Neutrophil (primary cell): Measurements from ENCODE around the gene SLC16A13.

Experiments
- H3K27ac ChIP-seq: fragments of 200-600 bp; sonication (generic); 2 replicates; pipeline ENCODE4 v1.5.1; 2016; ENCODE audit warnings: mild to moderate bottlenecking, moderate library complexity
- H3K27me3 ChIP-seq: fragments of 200-600 bp; sonication (generic); 2 replicates; pipeline ENCODE4 v1.6.0; 2016; ENCODE audit warnings: mild to moderate bottlenecking
- H3K36me3 ChIP-seq: fragments of 200-600 bp; sonication (generic); 2 replicates; pipeline ENCODE4 v1.5.1; 2017
- H3K4me1 ChIP-seq, 2 experiments: fragments of 200-600 bp in 1 of 2; sonication (generic) in 1 of 2; 1 replicate in 1 of 2; 2 replicates in 1 of 2; pipeline versions ENCODE4 v1.5.1 to v1.6.1; 2013 to 2016; ENCODE audit warnings: low read depth in 1 of 2, low read length in 1 of 2, mild to moderate bottlenecking in 1 of 2, moderate library complexity in 1 of 2; ENCODE audit not compliant: control insufficient read depth in 1 of 2, insufficient read depth in 1 of 2
- H3K4me3 ChIP-seq, 2 experiments: fragments of 200-600 bp in 1 of 2; sonication (generic) in 1 of 2; 1 replicate in 1 of 2; 2 replicates in 1 of 2; pipeline ENCODE4 v1.5.1; 2013 to 2016; ENCODE audit warnings: low read depth in 1 of 2, low read length in 1 of 2, mild to moderate bottlenecking in 1 of 2, moderate library complexity in 1 of 2
- H3K9me3 ChIP-seq: fragments of 200-600 bp; sonication (generic); 2 replicates; pipeline ENCODE4 v1.5.1; 2016
- TF ChIP-seq, protein P1 (sequence below): fragments of 200-600 bp; sonication (generic); IDR thresholded peaks from 2 replicates; pipeline ENCODE4 v1.5.1; 2016; ENCODE audit warnings: antibody characterized with exemption

SLC16A13 gene

DNA sequence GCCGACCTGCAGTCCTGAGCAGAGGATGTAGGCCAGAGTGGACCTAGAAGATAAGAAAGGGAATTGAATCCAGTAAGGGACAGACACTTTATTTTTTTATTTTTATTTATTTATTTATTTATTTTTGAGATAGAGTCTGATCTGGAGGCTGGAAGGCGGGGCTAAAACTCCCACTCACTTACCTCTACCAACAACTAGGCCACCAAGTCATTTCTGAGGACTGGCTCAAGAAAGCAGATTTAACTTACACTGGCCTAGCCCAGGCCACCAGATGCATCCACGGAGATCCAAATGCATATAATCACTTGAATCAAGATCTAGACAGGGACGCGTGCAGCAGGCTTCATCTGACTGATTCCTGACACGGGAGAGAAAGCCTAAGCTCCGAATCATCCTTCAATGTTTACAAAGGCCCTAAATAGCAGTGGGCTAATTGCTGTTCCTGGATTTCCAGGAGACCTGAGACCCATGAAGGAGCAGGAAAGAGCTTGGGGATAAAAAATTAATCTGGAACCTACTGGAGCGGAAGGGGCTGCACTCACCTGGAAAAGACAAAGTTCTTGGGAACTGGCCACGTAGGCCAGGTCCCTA lies 41.1 kb upstream of the SLC16A13 start:
- no peak overlapping the region for H3K27ac ChIP-seq
- peaks cover 38% of the 10 kb centered on the region for H3K36me3 ChIP-seq
- H3K9me3 ChIP-seq, result no peaks in the 10 kb centered on the region
- H3K4me3 ChIP-seq, result no peak overlapping the region
- no peaks in the 10 kb centered on the region for H3K27me3 ChIP-seq
- peaks cover 0 to 7% of the 10 kb centered on the region in 2 experiments for H3K4me1 ChIP-seq
- TF ChIP-seq, protein P1, sequence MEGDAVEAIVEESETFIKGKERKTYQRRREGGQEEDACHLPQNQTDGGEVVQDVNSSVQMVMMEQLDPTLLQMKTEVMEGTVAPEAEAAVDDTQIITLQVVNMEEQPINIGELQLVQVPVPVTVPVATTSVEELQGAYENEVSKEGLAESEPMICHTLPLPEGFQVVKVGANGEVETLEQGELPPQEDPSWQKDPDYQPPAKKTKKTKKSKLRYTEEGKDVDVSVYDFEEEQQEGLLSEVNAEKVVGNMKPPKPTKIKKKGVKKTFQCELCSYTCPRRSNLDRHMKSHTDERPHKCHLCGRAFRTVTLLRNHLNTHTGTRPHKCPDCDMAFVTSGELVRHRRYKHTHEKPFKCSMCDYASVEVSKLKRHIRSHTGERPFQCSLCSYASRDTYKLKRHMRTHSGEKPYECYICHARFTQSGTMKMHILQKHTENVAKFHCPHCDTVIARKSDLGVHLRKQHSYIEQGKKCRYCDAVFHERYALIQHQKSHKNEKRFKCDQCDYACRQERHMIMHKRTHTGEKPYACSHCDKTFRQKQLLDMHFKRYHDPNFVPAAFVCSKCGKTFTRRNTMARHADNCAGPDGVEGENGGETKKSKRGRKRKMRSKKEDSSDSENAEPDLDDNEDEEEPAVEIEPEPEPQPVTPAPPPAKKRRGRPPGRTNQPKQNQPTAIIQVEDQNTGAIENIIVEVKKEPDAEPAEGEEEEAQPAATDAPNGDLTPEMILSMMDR, result no peak

DNA sequence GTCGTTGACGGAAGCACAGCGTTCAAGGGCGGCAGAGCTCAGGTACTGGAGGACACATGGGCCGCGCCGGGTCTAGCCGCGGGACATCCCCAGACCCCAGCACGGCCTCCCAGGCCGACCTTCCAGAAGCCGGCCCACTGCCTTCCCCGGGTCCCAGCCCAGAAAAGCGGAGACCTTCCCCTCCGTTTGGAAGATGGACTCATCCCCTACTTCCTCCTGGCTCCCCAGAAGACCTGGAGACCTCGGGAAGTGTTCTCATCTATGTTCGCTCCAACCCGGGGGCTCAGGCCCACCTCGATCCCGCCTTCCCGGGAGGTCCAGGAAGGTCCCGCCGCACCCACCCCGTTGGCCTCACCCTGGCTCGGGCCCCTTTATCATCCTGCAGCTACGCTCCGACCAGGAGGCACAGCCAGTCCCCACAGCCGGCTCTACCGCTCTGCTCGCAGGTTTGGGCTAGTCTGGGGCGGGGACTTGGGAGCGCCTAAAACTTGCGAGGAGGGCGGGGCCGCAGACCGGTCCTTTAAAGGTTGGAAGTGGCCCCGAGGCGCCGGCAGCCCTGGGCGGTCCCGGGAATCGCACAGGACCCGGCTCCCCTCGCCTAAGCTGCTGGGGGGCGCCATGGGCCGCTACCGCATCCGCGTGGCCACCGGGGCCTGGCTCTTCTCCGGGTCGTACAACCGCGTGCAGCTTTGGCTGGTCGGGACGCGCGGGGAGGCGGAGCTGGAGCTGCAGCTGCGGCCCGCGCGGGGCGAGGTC lies 40.1 kb upstream of the SLC16A13 start, which contains the start of gene ALOX12:
Gene ALOX12, plus strand, starts transcription at position 550 of the 756 bp plus-strand sequence. Its CDS starts 69 bp downstream, at position 619.
- H3K27ac ChIP-seq, result no peak within 1 kb of the TSS
- H3K4me3 ChIP-seq, result peak within 1 kb of the TSS in 1 of 2 experiments; percentile 28

DNA sequence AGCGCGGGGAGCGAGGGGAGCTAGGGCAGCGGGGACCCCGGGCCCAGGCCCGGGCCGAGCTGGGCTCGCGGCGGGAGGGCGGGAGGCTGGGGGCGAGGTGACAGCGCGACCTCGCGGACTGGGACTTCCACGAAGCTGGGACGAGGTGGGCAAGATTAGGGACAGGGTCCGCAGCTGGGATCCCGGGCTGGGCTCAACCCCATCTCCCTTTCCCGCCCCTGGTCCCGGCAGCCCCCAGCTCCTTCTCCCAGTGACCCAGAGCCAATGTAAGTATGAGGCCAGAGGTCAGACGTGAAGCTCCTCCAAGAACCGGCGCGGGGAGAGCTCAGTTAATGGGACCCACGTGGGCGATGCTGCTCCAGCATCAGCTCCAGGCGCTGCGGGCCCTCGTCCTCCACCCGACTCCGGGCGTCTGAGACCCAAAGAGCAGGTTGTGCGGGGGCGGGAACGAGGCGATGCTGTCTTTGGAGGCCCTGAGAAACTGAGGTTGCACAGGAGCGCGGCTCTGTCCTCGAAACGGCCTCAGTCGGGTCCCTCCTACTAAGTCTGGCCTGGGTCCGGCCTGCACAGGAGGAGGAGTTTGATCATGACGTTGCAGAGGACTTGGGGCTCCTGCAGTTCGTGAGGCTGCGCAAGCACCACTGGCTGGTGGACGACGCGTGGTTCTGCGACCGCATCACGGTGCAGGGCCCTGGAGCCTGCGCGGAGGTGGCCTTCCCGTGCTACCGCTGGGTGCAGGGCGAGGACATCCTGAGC lies 39.4 kb upstream of the SLC16A13 start:
- Histone ChIP-seq H3K4me1 (peaks cover 0 to 7% of the 10 kb centered on the region in 2 experiments), H3K4me3 (peak overlapping the region in 1 of 2 experiments; percentile 28), H3K27me3 (no peaks in the 10 kb centered on the region), H3K27ac (no peak overlapping the region), H3K9me3 (no peaks in the 10 kb centered on the region), H3K36me3 (peaks cover 55% of the 10 kb centered on the region)
- TF ChIP-seq, protein P1, result no peak

More for the DNA sequence above, 40.1 kb upstream of the SLC16A13 start, which contains the start of gene ALOX12:
- TF ChIP-seq, protein P1, result no peak
- no peaks in the 10 kb centered on the region for H3K27me3 ChIP-seq
- H3K36me3 ChIP-seq, result peaks cover 48% of the 10 kb centered on the region
- H3K4me1 ChIP-seq, result peaks cover 0 to 7% of the 10 kb centered on the region in 2 experiments
- H3K9me3 ChIP-seq, result no peaks in the 10 kb centered on the region

DNA sequence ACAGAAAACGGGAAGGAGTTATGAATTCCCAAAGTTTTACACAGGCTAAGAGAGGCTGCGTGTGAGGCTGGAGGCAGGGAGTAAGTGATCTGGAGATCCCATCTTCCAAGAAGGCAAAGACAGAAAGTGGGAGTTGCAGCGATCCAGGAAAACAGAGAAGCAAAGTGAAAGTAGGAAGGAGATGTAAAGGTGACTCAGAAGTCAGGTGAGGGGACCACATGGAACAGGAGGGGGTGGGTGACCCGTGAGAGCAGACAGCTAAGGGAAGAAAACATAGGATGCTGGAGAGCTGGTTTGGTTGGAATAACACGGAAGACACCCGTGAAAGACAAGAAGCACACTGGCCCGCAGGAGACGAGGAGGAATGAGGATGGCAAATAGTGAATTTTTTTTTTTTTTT lies 38.6 kb upstream of the SLC16A13 start:
- Histone ChIP-seq H3K4me1 (peaks cover 0 to 7% of the 10 kb centered on the region in 2 experiments), H3K4me3 (no peak overlapping the region), H3K27ac (no peak overlapping the region), H3K36me3 (peaks cover 62% of the 10 kb centered on the region), H3K9me3 (no peaks in the 10 kb centered on the region), H3K27me3 (no peaks in the 10 kb centered on the region)
- TF ChIP-seq, protein P1, result no peak

DNA sequence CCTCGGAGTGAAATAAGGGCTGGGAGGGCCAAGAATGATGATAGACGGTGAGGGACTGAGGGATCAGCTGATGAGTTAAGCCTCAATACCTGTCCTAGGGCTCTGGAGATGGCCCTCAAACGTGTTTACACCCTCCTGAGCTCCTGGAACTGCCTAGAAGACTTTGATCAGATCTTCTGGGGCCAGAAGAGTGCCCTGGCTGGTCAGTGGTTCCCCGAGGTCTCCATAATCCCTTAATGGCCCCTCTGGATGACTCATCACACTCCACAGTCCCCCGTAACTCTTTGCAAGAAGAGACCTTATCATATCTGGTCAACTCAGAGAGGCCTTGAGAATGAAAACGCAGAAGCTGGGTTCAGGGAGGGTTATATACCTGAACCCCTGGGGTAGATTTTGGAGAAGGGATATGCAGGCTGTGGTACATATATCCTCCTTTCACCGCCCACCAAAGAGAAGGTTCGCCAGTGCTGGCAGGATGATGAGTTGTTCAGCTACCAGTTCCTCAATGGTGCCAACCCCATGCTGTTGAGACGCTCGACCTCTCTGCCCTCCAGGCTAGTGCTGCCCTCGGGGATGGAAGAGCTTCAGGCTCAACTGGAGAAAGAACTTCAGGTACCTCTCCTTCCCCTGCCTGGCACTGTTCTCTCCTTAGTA lies 36.8 kb upstream of the SLC16A13 start:
- H3K9me3 ChIP-seq, result no peaks in the 10 kb centered on the region
- no peaks in the 10 kb centered on the region for H3K27me3 ChIP-seq
- peaks cover 0 to 7% of the 10 kb centered on the region in 2 experiments for H3K4me1 ChIP-seq
- no peak overlapping the region for H3K27ac ChIP-seq
- H3K4me3 ChIP-seq, result no peak overlapping the region
- H3K36me3 ChIP-seq, result peaks cover 78% of the 10 kb centered on the region
- TF ChIP-seq, protein P1, result no peak
